Measurements from ENCODE around the gene DXO.

GRCh38 chr6:31967926-31968320 is 4.0 kb downstream of the DXO start:
- TF ChIP-seq YY1 (IDR thresholded peaks at IDR 0.05; ENCODE audit: insufficient read depth, insufficient read length), result no peak
- no peak for TF ChIP-seq ZNF274 (IDR thresholded peaks at IDR 0.05; ENCODE audit: low read depth, low read length)
- TF ChIP-seq SUZ12 (IDR thresholded peaks at IDR 0.05; ENCODE audit: extremely low read depth, insufficient read depth, insufficient read length), result no peak

Data from NT2/D1 (cell line).